NCI-H2081 treated with DMSO at 0.1 percent for 48 hours (cell line): ENCODE data around the gene MARK2.

Source experiments
- DNase-seq: peaks from one replicate; lab custom pipeline; 2025; lab: John Stamatoyannopoulos, UW

The MARK2 gene

GRCh38 chr11:63829823-63830489, 9.0 kb upstream of the MARK2 start:
- no peak for DNase-seq

- no peak for DNase-seq
These were observed 7.6 kb upstream of the MARK2 start for GRCh38 chr11:63831326-63831725.

- DNase-seq, result no peak
These were observed 6.6 kb upstream of the MARK2 start for GRCh38 chr11:63832336-63832735.

- no peak for DNase-seq
These were observed 5.9 kb upstream of the MARK2 start for GRCh38 chr11:63833048-63833447.

GRCh38 chr11:63834535-63835157, 4.3 kb upstream of the MARK2 start:
- no peak for DNase-seq

- DNase-seq, result no peak
These were observed 3.8 kb upstream of the MARK2 start for GRCh38 chr11:63835158-63835545.

- DNase-seq, result peak; percentile 33
These were observed 1.8 kb upstream of the MARK2 start for GRCh38 chr11:63837027-63837688.

- DNase-seq, result no peak
These were observed 1.2 kb upstream of the MARK2 start for GRCh38 chr11:63837739-63838138.

- DNase-seq, result peak; percentile 95
These were observed 696 bp upstream of the MARK2 start for GRCh38 chr11:63838150-63838677.

GRCh38 chr11:63839508-63840355, 822 bp downstream of the MARK2 start:
- DNase-seq, result no peak

- DNase-seq, result no peak
These were observed 1.6 kb downstream of the MARK2 start for GRCh38 chr11:63840356-63841060.

- no peak for DNase-seq
These were observed 2.6 kb downstream of the MARK2 start for GRCh38 chr11:63841554-63841953.

- no peak for DNase-seq
These were observed 4.1 kb downstream of the MARK2 start for GRCh38 chr11:63843041-63843440.

GRCh38 chr11:63844836-63845235, 5.9 kb downstream of the MARK2 start:
- no peak for DNase-seq

- no peak for DNase-seq
These were observed 6.4 kb downstream of the MARK2 start for GRCh38 chr11:63845303-63845702.

- no peak for DNase-seq
These were observed 7.0 kb downstream of the MARK2 start for GRCh38 chr11:63845911-63846310.

GRCh38 chr11:63846897-63847296, 8.0 kb downstream of the MARK2 start:
- no peak for DNase-seq

- DNase-seq, result no peak
These were observed 8.5 kb downstream of the MARK2 start for GRCh38 chr11:63847363-63847762.

- DNase-seq, result no peak
These were observed 10.8 kb downstream of the MARK2 start for GRCh38 chr11:63849691-63850090.

GRCh38 chr11:63850920-63851319, 12.0 kb downstream of the MARK2 start:
- no peak for DNase-seq

- DNase-seq, result no peak
These were observed 12.5 kb downstream of the MARK2 start for GRCh38 chr11:63851364-63851763.

- no peak for DNase-seq
These were observed 14.6 kb downstream of the MARK2 start for GRCh38 chr11:63853476-63853875.
